A549 (cell line): ENCODE measurements around the gene IRX3. TPM values are rescaled to one million over a fixed set of nuclear protein-coding genes. Genes with fewer than 3 reads are reported as not detected.

ENCODE experiments used
- ATAC-seq, 2 experiments: fragments of 200-7000 bp in 1 of 2; fragments of >200 bp in 1 of 2; cut with Nextera tagmentation in 1 of 2; cut with Tn5 transposase in 1 of 2; 3 replicates each; pipeline versions ENCODE4 v1.8.0 to v1.9.1; 2018 to 2020; ENCODE audit warnings: mild to moderate bottlenecking in 1 of 2, moderate library complexity in 1 of 2
- CTCF ChIA-PET: fragments of 300-600 bp; sonication (Branson Sonifier 250); formaldehyde crosslinking; extraction: SDS; loops from one replicate; lab custom pipeline; 2021; ENCODE audit warnings: antibody characterized with exemption, inconsistent platforms; lab: Yijun Ruan, JAX
- POLR2A ChIA-PET: fragments of 350-600 bp; formaldehyde crosslinking; extraction: SDS; loops from one replicate; lab custom pipeline; 2021; ENCODE audit warnings: antibody characterized with exemption, inconsistent platforms; lab: Yijun Ruan, JAX
- DNase-seq, 2 experiments: peaks; one replicate each; pipeline versions ENCODE4 v3.0.0 to v3.0.0-alpha.2; 2011 to 2016; ENCODE audit warnings: low read depth in 1 of 2, low spot score in 1 of 2
- FAIRE-seq: peaks from 2 replicates; lab custom pipeline; 2011; peaks lifted over from hg19 to GRCh38; lab: Jason Lieb, UNC
- H3K27ac ChIP-seq, 2 experiments: fragments of >200 bp; sonication (Bioruptor Twin); formaldehyde crosslinking; 3 replicates each; pipeline ENCODE4 v1.5.1; 2016 to 2017
- H3K4me1 ChIP-seq: fragments of >200 bp; sonication (Bioruptor Twin); formaldehyde crosslinking; 3 replicates; pipeline ENCODE4 v1.6.1; 2016
- H3K4me2 ChIP-seq: fragments of >200 bp; sonication (Bioruptor Twin); formaldehyde crosslinking; 3 replicates; pipeline ENCODE4 v1.6.1; 2016
- H3K4me3 ChIP-seq: fragments of >200 bp; sonication (Bioruptor Twin); formaldehyde crosslinking; 3 replicates; pipeline ENCODE4 v1.5.1; 2016
- H3K9me3 ChIP-seq: fragments of >200 bp; sonication (Bioruptor Twin); formaldehyde crosslinking; 3 replicates; pipeline ENCODE4 v1.6.1; 2016
- CHD2 ChIP-seq: fragments of 150-350 bp; IDR thresholded peaks from 2 replicates; pipeline ENCODE4 v1.6.1; 2014; ENCODE audit warnings: low read length; ENCODE audit not compliant: partially characterized antibody
- CHD4 ChIP-seq: fragments of 200-600 bp; sonication (generic); IDR thresholded peaks from 2 replicates; pipeline ENCODE4 v1.6.1; 2016; ENCODE audit warnings: antibody characterized with exemption, mild to moderate bottlenecking, borderline replicate concordance
- EHF ChIP-seq: fragments of 250-450 bp; sonication (Bioruptor Pico); IDR thresholded peaks from 2 replicates; pipeline ENCODE4 v1.5.0; 2020; ENCODE audit warnings: mild to moderate bottlenecking
- EP300 ChIP-seq, 2 experiments: fragments of >200 bp; sonication (Bioruptor Twin); formaldehyde crosslinking; IDR thresholded peaks; 2 replicates in 1 of 2; 3 replicates in 1 of 2; pipeline ENCODE4 v1.6.1; 2016 to 2017
- ESRRA ChIP-seq: fragments of 150-350 bp; IDR thresholded peaks from 2 replicates; pipeline ENCODE4 v1.6.1; 2014; ENCODE audit warnings: mild to moderate bottlenecking, low read length, borderline replicate concordance
- FOSL2 ChIP-seq, 2 experiments: fragments of 450-650 bp in 1 of 2; fragments of >200 bp in 1 of 2; sonication (Bioruptor Twin) in 1 of 2; formaldehyde crosslinking; IDR thresholded peaks; 2 replicates each; pipeline versions ENCODE4 v1.5.0 to v1.6.1; 2016 to 2020; ENCODE audit warnings: mild to moderate bottlenecking in 1 of 2, moderate library complexity in 1 of 2
- HDAC2 ChIP-seq: fragments of 200-600 bp; sonication (generic); IDR thresholded peaks from 2 replicates; pipeline ENCODE4 v1.6.1; 2016
- HEYL ChIP-seq: fragments of 250-450 bp; sonication (Bioruptor Pico); IDR thresholded peaks from 2 replicates; pipeline ENCODE4 v1.8.0; 2021; ENCODE audit warnings: mild to moderate bottlenecking, moderate library complexity
- PHF8 ChIP-seq: fragments of 200-600 bp; sonication (generic); IDR thresholded peaks from 2 replicates; pipeline ENCODE4 v1.6.1; 2016; ENCODE audit warnings: low read depth, mild to moderate bottlenecking, antibody characterized with exemption, moderate library complexity, borderline replicate concordance
- RARB ChIP-seq: fragments of 250-450 bp; sonication (Bioruptor Pico); IDR thresholded peaks from 2 replicates; pipeline ENCODE4 v1.8.0; 2021; ENCODE audit warnings: mild to moderate bottlenecking, moderate library complexity
- RFX5 ChIP-seq: fragments of 450-650 bp; IDR thresholded peaks from 2 replicates; pipeline ENCODE4 v1.7.1; 2014; ENCODE audit warnings: antibody characterized with exemption, mild to moderate bottlenecking, moderate library complexity
- RNF2 ChIP-seq: fragments of 200-600 bp; sonication (generic); IDR thresholded peaks from 2 replicates; pipeline ENCODE4 v1.6.1; 2016; ENCODE audit warnings: low read depth, mild to moderate bottlenecking, antibody characterized with exemption, moderate library complexity, borderline replicate concordance
- SMC3 ChIP-seq: fragments of >200 bp; sonication (Bioruptor Twin); formaldehyde crosslinking; IDR thresholded peaks from 3 replicates; pipeline ENCODE4 v1.6.1; 2018; ENCODE audit warnings: inconsistent platforms
- TP53 ChIP-seq: fragments of 250-450 bp; sonication (Bioruptor Pico); IDR thresholded peaks from 2 replicates; pipeline ENCODE4 v1.5.0; 2021; ENCODE audit warnings: mild to moderate bottlenecking, moderate library complexity
- ZNF302 ChIP-seq: fragments of 250-450 bp; sonication (Bioruptor Pico); IDR thresholded peaks from 2 replicates; pipeline ENCODE4 v1.9.0; 2021; ENCODE audit warnings: inconsistent platforms, mild to moderate bottlenecking, moderate library complexity
- ZSCAN20 ChIP-seq: fragments of 250-450 bp; sonication (Bioruptor Pico); IDR thresholded peaks from 2 replicates; pipeline ENCODE4 v1.8.0; 2022; ENCODE audit warnings: mild to moderate bottlenecking, moderate library complexity
- WGBS: methylation state at CpG from one replicate; pipeline ENCODE4 v1.1.6; 2017; ENCODE audit errors: missing lambda C conversion rate; 5-methylcytosine and 5-hydroxymethylcytosine counted together
- polyA plus RNA-seq, 4 experiments: library from polyadenylated mRNA; depleted of rRNA in 3 of 4; stranded (reverse); fragments of >200 nt; fragmentation: RNase III in 1 of 4; extraction: RNeasy Plus Mini Kit Qiagen cat#74134 plus additional on column Dnase treatment in 1 of 4; gene quantifications; 2 replicates in 3 of 4; 3 replicates in 1 of 4; pipeline ENCODE4 v1.2.3, GENCODE V29; 2011 to 2017
- TF ChIP-seq, protein P1 (sequence below): fragments of 200-600 bp; sonication (generic); IDR thresholded peaks from 2 replicates; pipeline ENCODE4 v1.6.1; 2016; ENCODE audit warnings: antibody characterized with exemption, mild to moderate bottlenecking, moderate library complexity
- TF ChIP-seq, protein P2 (sequence below): IDR thresholded peaks from 2 replicates; pipeline ENCODE4 v1.6.1; 2012
- TF ChIP-seq, protein P3 (sequence below): fragments of >200 bp; sonication (Bioruptor Twin); formaldehyde crosslinking; IDR thresholded peaks from 2 replicates; pipeline ENCODE4 v1.6.1; 2016

IRX3 gene
- polyA plus RNA-seq, 2 of the 4 experiments (the other 2 are of a cell fraction) = 1.7 to 3.2 TPM

DNA sequence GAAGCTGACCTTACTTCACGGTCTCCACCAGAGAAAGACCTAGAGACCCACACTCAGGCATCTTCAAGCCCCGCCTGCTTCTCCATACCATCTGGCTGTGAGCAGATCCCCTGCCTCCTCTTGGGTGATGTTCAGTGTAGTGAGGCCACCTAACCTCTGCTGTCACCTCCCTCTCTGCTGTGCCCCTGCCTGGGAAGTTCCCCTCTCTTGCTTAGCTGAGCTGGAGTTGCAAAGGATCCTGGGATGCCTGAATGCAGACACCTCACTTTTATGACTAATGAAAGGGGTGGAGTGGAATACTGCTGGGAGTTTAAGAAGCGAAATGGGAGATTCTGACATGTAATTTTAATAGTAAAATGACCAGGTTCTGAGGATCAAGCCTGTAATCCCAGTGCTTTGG, 5.8 kb downstream of the IRX3 start:
- ChIA-PET POLR2A (no interaction called here), CTCF (interaction anchor here (0.8 to 2.4 kb wide), 9 partner anchors 8 to 731 kb away, joined by 3 to 12 read pairs (median 3); no protein-coding TSS in a partner anchor)
- H3K27ac ChIP-seq = no peak overlapping the region
- peaks cover 20% of the 10 kb centered on the region; the same call in 1 of the 3 replicates for H3K4me1 ChIP-seq
- FAIRE-seq = no peak
- no peak overlapping the region for H3K4me3 ChIP-seq
- TF ChIP-seq HEYL (CRISPR knock-in tag) = no peak
- no peak for TF ChIP-seq RFX5
- TF ChIP-seq ESRRA = no peak
- TF ChIP-seq, protein P1, sequence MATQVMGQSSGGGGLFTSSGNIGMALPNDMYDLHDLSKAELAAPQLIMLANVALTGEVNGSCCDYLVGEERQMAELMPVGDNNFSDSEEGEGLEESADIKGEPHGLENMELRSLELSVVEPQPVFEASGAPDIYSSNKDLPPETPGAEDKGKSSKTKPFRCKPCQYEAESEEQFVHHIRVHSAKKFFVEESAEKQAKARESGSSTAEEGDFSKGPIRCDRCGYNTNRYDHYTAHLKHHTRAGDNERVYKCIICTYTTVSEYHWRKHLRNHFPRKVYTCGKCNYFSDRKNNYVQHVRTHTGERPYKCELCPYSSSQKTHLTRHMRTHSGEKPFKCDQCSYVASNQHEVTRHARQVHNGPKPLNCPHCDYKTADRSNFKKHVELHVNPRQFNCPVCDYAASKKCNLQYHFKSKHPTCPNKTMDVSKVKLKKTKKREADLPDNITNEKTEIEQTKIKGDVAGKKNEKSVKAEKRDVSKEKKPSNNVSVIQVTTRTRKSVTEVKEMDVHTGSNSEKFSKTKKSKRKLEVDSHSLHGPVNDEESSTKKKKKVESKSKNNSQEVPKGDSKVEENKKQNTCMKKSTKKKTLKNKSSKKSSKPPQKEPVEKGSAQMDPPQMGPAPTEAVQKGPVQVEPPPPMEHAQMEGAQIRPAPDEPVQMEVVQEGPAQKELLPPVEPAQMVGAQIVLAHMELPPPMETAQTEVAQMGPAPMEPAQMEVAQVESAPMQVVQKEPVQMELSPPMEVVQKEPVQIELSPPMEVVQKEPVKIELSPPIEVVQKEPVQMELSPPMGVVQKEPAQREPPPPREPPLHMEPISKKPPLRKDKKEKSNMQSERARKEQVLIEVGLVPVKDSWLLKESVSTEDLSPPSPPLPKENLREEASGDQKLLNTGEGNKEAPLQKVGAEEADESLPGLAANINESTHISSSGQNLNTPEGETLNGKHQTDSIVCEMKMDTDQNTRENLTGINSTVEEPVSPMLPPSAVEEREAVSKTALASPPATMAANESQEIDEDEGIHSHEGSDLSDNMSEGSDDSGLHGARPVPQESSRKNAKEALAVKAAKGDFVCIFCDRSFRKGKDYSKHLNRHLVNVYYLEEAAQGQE = no peak
- no peak for TF ChIP-seq PHF8
- no peak for TF ChIP-seq EP300 (IDR thresholded peaks at IDR 0.05)
- TF ChIP-seq HDAC2 = no peak
- TF ChIP-seq, protein P2, sequence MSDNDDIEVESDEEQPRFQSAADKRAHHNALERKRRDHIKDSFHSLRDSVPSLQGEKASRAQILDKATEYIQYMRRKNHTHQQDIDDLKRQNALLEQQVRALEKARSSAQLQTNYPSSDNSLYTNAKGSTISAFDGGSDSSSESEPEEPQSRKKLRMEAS = no peak
- TF ChIP-seq, protein P3, sequence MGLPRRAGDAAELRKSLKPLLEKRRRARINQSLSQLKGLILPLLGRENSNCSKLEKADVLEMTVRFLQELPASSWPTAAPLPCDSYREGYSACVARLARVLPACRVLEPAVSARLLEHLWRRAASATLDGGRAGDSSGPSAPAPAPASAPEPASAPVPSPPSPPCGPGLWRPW = no peak
- TF ChIP-seq EHF (CRISPR knock-in tag) = no peak
- TF ChIP-seq CHD2 = no peak
- H3K9me3 ChIP-seq = no peaks in the 10 kb centered on the region
- DNase-seq = no peak
- no peak for ATAC-seq
- WGBS = 73% methylated on average over 3 of the region's 3 CpGs
- H3K4me2 ChIP-seq = peak overlapping the region; percentile 87; the same call in 1 of the 3 replicates

DNA sequence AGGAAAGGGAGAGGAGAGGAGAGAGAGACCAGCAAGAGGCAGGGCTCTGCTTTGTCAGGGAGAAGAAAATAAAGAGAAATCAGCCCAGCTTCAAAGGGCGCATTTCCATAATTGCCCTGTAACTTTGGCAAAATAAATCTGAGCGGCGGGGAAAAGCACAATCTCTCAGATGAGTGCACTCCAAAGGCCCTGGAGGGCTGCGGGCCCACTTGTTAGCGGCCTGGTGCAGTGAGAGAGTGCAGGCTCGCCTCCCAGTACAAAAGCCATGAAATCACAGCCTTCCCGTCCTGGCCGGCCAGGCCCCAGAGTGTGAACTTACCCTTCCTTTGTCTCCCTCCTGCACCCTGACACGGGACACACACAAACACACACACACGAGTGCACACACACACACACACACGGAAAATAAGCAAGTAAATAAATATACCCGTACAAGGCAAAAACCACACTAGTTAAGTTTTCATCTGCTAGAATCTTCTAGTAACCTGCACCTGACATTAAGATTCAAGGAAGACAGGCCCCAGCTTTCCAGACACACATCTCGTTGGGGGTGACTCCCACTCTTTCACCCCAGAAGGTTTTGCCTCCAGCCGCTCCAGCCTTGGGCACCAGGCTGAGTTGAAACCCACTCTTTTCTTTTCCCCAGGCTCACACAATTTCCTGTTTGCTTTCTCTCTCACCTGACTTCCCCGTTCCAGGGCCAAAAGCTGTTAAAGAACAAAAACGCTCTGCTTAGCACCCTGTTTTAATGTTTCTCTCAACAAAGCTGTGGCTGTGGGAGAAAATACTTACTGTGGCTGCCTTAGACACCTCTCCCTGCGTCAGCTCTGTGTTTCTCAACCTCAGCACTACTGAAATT, 8.5 kb downstream of the IRX3 start:
- ChIA-PET POLR2A (no interaction called here), CTCF (no interaction called here)
- Histone ChIP-seq H3K4me3 (no peak overlapping the region), H3K4me1 (peaks cover 12% of the 10 kb centered on the region; the same call in 1 of the 3 replicates), H3K27ac (no peak overlapping the region), H3K9me3 (no peaks in the 10 kb centered on the region), H3K4me2 (no peak overlapping the region)
- ATAC-seq (no peak), FAIRE-seq (no peak), DNase-seq (no peak)
- 74% methylated on average over 17 of the region's 17 CpGs for WGBS
- TF ChIP-seq RARB (CRISPR knock-in tag) (no peak), EP300 (IDR thresholded peaks at IDR 0.05) (no peak), SMC3 (no peak), FOSL2 (IDR thresholded peaks at IDR 0.05) (no peak), FOSL2 (CRISPR knock-in tag; IDR thresholded peaks at IDR 0.05) (no peak), ZNF302 (CRISPR knock-in tag) (no peak), RNF2 (no peak), ZSCAN20 (CRISPR knock-in tag) (no peak), HEYL (CRISPR knock-in tag) (no peak), TP53 (CRISPR knock-in tag) (no peak), CHD4 (no peak)
- TF ChIP-seq, protein P1 = no peak
